A549 (cell line): ENCODE results near the gene FLNB.

Experiments used
- RCOR1 ChIP-seq: fragments of 150-350 bp; IDR thresholded peaks from 2 replicates; pipeline ENCODE4 v1.6.1; 2014; ENCODE audit warnings: antibody characterized with exemption, low read length, low read depth
- USF2 ChIP-seq: fragments of 450-650 bp; IDR thresholded peaks from 2 replicates; pipeline ENCODE4 v1.6.1; 2014; ENCODE audit warnings: antibody characterized with exemption

- TF ChIP-seq USF2 = no peak
- no peak for TF ChIP-seq RCOR1
These were observed 170.5 kb downstream of the FLNB start for GRCh38 chr3:58178528-58179234.
